HG02571 (cell line): ENCODE measurements around the gene JPH4.

ENCODE experiments used
- ATAC-seq: cut with Tn5 transposase; IDR thresholded peaks from one replicate; pipeline ENCODE4 v1.9.1; 2021; ENCODE audit warnings: mild to moderate bottlenecking, moderate library complexity; ENCODE audit not compliant: unreplicated experiment

Gene JPH4

GRCh38 chr14:23565626-23566025 lies 13.0 kb downstream of the JPH4 start:
- no peak for ATAC-seq

DNA sequence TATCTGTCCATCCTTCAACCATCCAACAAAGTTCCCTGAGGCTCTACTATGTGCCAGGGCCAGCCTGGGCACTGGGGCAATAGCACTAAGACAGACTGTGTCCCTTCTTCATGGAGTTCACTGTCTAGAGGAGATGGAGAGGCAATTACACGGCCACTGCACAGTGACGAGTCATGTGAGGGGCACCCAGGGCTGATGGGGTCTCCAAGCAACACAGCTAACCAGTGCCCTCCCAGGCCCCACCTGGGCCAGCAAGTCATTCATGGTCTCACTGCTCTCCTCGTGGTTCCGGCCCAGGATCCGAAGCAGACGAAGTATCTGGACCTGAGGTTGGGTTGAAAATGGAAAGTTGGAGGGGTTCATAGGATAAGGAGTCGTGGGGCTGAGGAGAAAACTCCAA lies 13.7 kb downstream of the JPH4 start:
- no peak for ATAC-seq

DNA sequence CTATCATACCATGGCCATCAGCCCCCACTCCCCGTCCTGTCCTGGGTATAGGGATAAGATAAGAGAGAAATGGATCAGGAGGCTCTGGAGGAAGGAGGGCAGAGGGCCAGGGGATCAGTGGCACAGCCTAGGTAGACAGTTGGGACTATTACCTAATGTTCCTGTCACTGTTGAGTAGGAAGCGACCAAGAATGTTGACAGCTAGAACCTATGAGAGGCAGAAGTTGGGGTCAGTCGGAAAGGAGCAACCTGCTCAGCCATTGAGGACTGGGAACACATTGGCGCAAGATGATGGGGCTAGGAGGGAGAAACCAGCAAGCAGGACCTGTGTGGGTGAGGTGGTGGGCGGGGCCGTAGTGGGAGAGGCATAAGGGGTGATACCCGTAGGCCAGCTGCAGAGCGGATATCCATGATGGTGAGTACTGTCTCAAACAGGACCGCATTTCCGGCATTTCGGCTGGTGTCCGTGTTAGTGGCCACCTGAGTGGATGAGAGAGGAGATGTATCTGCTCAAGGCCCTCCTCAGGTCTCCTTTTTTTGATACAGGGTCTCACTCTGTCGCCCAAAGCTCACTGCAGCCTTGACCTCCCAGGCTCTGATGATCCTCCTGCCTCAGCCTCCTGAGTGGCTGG lies 14.3 kb downstream of the JPH4 start:
- no peak for ATAC-seq

DNA sequence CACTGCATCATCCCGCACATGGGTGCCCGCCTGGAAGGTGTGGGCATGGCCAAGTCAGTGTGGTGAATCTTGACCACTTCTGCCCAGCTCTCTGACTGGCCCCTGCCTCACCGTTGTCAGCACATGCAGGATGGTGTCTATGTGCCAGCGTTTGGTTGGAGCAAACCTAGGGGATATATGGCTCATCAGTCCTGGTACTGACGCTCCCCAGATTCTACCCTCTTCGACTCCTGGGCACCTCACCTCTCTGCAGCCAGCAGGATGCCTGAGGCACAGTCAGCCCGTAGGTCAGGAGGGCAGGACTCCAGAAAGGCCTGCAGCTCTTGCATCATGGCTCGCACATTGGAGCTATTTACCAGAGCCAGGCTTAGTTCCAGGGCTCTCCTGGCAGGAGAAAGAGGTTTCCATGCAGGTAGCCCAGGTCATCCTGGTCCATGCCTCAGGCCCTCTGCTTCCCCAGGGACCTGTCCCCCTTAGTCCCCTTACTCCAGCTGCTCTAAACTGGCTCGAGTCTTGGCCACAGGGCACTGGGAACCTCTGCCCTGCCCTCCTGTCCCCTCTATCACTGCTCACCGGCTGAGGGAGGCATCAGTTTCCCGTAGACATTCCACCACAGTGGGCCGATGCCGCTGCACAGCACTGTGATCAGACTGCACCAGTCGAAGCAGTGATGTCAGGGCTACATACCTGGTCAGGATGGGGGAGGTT lies 15.0 kb downstream of the JPH4 start:
- no peak for ATAC-seq

DNA sequence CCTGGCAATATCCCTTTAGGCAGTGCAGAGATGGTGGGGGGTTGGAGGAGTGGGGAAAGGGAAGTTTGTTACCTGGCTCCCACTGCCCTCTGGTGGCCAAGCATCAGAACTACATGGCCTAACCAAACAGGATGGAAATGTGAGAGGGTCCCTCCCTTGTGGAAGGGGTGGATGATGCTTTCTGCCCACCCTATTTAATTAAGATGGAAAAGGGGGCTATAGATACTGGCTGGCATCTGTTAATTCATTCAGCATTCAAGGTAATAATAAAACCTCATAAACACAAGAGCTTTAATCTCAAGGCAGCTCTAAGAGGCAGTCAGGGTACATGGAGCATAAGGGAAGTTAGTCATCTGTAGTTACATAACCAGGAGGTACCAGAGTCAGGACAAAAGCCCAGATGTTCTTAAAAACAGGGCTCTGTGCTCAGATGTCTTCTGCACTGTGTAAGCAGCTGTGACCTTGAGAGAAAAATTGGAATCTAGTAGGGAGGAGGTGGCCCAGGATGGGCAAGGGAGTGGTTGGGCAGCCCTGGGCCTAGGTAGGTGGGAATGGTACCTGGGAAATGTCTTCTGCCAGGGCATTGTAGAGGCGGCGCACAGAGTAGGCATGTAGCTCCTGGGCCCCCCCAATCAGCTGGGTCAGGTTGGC lies 15.6 kb downstream of the JPH4 start:
- ATAC-seq, result no peak

DNA sequence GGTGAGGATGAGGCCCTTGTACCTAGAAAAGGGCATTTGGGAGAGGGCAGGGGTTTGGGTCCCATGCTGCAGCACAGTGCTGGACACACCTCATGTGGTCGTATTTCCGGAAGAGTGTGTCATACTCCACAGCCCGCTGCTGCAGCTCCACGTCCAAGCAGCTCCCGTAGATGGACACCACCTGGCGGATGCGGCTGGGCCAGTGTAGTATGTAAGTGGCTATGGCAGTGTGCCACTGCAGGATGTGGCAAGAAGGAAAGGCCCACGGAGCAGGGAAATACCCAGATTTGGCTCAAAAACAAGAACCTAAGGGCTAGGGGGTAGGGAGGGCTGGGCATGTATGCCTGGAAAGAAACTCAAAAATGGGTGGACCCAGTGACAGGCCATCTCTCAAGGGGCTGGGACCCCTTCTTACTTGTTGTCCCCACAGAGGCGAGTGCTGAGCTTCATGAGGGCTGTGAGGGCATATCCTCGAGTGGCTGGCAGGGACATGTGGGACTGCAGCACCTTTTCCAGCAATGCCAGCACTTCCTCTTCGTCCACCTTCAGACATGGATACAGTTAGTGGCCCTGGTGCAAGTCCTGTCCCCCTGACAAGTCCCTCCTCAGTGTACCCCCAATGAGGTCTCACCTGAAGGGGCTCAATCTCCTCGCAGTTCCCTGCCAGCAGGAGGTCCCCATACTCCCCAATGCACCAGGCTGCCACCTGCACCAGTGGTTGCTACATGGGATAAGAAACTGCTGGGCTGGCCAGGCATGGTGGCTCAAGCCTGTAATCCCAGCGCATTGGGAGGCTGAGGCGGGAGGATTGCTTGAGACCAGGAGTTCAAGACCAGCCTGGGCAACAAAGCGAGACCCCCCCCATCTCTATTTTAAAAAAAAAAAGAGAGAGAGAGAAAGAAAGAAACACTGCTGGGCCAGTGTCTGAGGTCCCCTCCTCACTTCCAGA lies 16.4 kb downstream of the JPH4 start:
- no peak for ATAC-seq

DNA sequence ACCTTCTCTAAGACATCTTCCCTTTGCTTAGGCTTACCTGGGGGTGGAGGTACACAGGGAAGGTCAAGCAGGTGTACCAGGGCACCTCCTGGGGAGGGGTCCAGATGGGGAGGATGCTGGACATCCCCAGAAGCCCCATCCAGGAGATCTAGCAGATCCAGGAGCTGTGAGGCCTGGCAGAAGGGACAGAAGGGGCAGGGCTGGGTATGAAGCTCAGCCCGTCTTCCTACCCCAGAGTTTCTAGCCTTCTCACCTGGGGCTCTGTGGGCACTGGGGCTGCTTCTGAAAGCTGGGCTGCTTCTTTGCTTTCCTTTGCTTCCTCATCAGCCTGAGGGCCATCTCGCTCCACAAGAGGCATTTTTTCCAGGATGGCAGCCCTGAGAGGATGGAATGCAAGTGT lies 17.3 kb downstream of the JPH4 start:
- no peak for ATAC-seq

DNA sequence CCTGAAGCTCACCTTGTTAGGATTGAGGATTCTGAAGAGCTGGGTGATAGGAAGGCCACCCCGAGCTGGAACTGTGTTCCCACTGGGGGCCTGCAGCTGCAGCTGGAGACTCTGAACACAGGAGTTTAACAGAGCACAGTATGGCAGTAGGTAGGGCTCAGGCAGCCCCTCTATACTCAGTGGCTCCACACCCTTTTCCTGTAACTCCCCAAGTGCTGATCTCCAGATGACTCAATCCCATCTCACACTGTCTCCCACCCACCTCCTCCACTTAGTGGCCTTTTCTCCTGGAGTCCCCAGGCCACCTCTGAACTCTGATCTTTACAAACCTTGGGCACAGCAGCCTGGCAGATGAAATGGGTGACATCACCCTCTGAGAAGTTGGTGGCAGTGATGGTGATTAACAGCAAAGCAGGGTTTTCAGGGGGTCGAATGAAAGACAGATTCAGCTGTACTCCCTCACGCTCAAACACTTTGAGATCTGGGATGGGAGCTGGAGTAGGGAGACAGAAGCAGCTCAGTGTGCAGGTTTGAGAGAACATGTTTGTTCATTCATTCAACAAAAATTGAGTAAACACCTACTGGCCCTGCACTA lies 18.6 kb downstream of the JPH4 start:
- no peak for ATAC-seq

DNA sequence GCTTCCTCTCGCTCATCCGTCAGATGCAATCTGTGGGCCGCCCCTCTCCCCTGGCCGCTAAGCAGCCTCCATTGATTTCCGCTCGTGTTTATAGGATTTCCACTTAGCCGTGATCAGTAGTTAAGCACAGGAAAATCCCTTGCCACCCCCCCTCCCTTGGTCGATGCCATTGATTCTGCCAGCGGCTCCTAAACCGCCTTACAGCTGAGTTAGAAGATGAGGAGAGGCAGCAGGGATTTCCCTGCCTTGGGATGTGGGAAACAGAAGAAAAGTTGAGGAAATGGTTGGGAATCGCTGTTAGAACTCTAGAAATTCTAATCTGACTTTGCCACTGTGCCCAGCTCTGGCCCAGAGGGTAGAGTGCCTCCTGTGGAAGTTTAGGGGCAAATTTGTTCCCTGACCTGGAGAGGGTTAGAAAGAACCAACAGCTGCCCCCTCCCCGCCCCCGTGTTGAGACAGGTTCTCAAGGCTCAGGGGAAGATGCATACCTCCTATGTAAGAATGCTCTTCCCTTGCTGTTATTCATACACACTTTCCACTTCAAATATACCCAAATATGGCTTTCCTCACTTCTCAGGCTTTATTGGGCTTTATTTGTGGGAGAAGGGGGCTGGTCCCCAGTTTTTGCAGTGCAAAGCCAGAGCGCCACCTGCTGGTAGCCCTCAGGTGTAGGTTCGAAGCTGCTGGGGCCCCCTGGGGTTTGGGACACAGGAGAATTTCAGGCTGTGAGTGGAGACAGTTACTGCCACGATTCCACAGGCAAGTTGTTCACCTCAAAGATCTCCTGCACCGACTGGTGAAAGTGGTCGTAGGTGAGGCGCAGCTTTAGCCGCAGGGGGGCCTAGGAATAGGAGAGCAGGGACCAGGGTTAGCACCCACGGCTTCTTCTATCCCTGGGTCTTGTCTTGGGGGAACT lies 19.3 kb downstream of the JPH4 start:
- ATAC-seq, result no peak

GRCh38 chr14:23558346-23559009 lies 20.1 kb downstream of the JPH4 start:
- no peak for ATAC-seq

DNA sequence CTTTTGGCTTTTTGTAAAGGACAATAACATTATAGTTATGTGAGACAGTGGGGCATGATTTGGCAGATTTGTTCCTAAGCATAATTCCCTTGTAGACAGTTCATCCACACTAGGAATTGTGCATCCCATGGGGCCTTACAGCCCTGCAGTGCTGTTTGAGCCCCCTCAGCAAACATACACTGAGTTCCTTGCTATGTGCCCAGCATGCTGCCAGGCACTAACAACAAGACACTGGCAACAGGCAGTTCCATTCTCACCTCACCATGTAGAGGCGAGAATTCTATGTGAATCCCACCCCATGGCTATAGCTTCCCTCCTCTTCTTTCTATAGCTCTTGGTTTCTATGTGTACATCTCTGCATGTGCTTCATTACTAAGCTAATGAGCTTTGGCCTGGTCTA lies 20.6 kb downstream of the JPH4 start:
- no peak for ATAC-seq

DNA sequence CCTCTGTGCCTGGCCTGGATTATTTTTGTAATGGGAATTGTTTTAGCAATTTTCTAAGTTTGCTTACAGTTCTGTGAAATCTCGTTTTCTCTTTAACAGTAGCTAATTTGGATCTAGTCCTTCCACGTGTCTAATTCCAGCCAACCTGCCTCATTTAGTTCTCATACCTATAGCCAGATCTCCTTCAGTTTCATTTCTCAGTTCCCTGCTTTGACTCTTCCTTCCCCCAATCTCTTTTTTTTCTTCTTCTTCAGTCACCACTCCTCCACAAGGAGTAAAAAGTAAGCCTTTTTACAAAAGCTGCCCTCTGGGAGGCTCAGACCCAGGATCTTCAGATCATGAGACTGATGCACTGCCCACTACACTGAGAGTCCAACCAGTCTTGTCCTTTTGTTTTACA lies 21.1 kb downstream of the JPH4 start:
- no peak for ATAC-seq

DNA sequence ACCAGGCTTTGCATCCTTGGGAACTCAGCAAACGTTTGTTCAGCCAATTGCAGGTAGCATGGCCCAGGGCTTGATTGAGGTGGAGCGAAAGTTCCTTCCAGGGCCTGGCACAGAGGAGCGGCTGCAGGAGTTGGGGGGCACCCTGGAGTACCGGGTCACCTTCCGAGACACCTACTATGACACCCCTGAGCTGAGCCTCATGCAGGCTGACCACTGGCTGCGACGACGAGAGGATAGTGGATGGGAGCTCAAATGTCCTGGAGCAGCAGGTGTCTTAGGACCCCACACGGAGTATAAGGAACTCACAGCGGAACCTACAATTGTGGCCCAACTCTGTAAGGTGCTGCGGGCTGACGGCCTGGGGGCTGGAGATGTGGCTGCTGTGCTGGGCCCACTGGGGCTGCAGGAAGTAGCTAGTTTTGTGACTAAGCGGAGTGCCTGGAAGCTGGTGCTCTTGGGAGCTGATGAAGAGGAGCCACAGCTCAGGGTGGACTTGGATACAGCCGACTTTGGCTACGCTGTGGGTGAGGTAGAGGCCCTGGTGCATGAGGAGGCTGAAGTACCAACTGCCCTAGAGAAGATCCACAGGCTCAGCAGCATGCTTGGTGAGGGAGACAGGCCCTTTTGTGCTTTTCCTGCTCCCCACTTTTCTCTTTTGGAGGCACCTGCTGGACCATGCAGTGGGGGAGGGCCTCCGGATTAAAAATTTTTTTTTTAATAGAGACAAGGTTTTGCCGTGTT lies 21.7 kb downstream of the JPH4 start:
- no peak for ATAC-seq

DNA sequence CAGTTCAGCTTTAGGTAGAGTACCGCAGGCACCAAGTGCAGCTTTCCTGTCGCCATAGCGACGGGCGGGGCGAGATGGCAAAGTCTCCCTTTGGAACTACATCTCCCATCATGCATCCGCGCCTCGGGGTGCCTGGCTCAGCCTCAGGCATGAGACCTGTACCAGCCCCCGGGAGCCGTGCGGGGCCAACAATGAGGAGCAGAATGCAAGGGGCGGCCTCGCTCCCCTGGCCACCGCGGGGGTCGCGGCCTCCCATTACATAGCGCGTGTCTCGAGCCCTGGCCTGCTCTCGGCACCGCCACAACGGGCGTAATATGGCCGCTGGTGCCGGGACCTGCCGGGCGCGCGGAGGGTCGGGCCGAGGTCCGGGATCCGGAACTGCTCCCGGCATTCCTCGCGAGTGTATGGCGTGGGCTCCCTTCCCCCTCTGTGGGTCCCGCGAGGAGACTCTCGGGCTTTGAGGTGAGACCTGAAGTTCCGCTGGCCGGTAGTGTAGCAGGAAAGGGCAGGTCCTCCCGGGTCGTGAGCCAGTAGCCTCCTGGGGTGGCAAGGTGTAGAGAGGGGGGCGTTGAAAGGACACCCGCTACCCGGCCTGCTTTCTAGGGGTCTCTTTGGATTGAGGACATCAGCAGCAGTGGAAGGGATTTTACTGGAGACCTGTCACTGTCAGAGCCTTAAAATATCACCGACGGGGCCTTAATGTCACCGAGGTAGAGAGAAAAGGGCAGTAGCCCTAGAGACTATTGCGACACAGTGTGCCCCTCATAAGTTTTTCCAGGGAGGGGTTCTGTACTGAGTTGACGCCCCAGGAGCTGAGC lies 22.5 kb downstream of the JPH4 start, which contains the start of gene THTPA:
Gene THTPA (plus strand): TSS at position 390 of the 818 bp plus-strand sequence. CDS start 487 bp downstream, outside the sequence.
- ATAC-seq, result peak; percentile 78

GRCh38 chr14:23555533-23555881 lies 23.1 kb downstream of the JPH4 start:
- ATAC-seq, result no peak

GRCh38 chr14:23551266-23552028 lies 27.1 kb downstream of the JPH4 start, which contains the start of gene ZFHX2:
Gene ZFHX2, minus strand, starts transcription at chr14:23551765. Its CDS starts 16,440 bp downstream, at chr14:23535325.
- peak; percentile 61 for ATAC-seq

DNA sequence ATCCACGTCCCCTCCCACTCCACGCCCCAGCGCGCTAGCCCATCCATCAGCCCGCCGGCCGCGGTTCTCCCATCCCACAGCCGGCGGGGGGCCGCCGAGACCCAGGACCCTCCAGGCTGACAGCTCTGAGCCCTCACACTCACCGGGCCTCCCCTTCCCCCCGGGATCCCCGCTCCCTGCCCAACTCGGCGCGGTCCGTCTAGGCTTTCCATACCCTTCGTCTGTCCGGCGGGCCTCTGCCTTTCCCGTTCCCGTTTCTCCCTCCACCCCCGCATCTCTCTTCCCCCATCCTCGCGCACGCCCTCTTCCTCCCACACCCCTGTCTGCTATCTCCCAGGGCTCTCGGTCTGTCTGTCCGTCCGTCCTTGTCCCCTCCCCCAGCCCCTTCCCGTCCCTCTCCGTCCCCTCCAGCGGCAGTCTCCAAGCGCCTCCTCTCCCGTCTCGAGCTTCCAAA lies 27.8 kb downstream of the JPH4 start:
- no peak for ATAC-seq
